Caki2 (cell line): ENCODE data around the gene SULT1A2. TPM values are rescaled to one million over a fixed set of nuclear protein-coding genes. Genes with fewer than 3 reads are reported as not detected.
"Not testable (repeated sequence)": the region's sequence is repeated elsewhere in the genome, so short reads cannot be mapped to it uniquely, and the experiment has no call there.

Source experiments
- DNase-seq: peaks from one replicate; pipeline ENCODE4 v3.0.0-alpha.2; 2015; ENCODE audit warnings: low read depth
- in situ Hi-C: cut with HindIII; loops from 2 replicates; pipeline ENCODE4 v1.10.0; 2016; ENCODE audit warnings: low sequenced_read_pairs, low pct_unique_long_range_greater_than_20kb, mixed read lengths
- total RNA-seq: library from RNA; depleted of rRNA; stranded (reverse); fragments of >200 nt; shearing (Covaris generic); gene quantifications from 2 replicates; pipeline ENCODE4 v1.2.3, GENCODE V29; 2014; ENCODE audit warnings: low replicate concordance

Gene SULT1A2
- total RNA-seq, 1 experiment from 2014 or later = not detected

- DNase-seq, in situ Hi-C loops: not testable (repeated sequence)
Measured at GRCh38 chr16:28612359-28613280, 15.8 kb upstream of the SULT1A2 start.

- in situ Hi-C loops = no loop called here
- DNase-seq = no peak
Measured at GRCh38 chr16:28610595-28611191, 13.8 kb upstream of the SULT1A2 start.

- in situ Hi-C loops = no loop called here
- DNase-seq = peak; percentile 77
Measured at GRCh38 chr16:28609631-28610594, 13.1 kb upstream of the SULT1A2 start, which contains the start of gene SULT1A1. TSS of gene SULT1A1 (minus strand) at chr16:28610044. CDS start at chr16:28608855, 1,189 bp downstream.

GRCh38 chr16:28608867-28609596, 12.2 kb upstream of the SULT1A2 start:
- DNase-seq, in situ Hi-C loops: not testable (repeated sequence)

- DNase-seq, in situ Hi-C loops: not testable (repeated sequence)
Measured at GRCh38 chr16:28608496-28608808, 11.6 kb upstream of the SULT1A2 start.

- in situ Hi-C loops, DNase-seq: not testable (repeated sequence)
Measured at GRCh38 chr16:28607681-28608495, 11.0 kb upstream of the SULT1A2 start.

- in situ Hi-C loops = no loop called here
- DNase-seq = no peak
Measured at GRCh38 chr16:28607116-28607623, 10.3 kb upstream of the SULT1A2 start.

- no peak for DNase-seq
- in situ Hi-C loops = no loop called here
Measured at GRCh38 chr16:28606291-28607115, 9.7 kb upstream of the SULT1A2 start.

- in situ Hi-C loops = no loop called here
- no peak for DNase-seq
Measured at GRCh38 chr16:28604186-28604565, 7.3 kb upstream of the SULT1A2 start.

GRCh38 chr16:28603381-28604185, 6.7 kb upstream of the SULT1A2 start:
- in situ Hi-C loops = no loop called here
- DNase-seq = no peak

GRCh38 chr16:28602529-28602928, 5.7 kb upstream of the SULT1A2 start:
- in situ Hi-C loops = no loop called here
- DNase-seq = peak; percentile 33

- in situ Hi-C loops, DNase-seq: not testable (repeated sequence)
Measured at GRCh38 chr16:28602062-28602461, 5.2 kb upstream of the SULT1A2 start.

- in situ Hi-C loops, DNase-seq: not testable (repeated sequence)
Measured at GRCh38 chr16:28601589-28601988, 4.7 kb upstream of the SULT1A2 start.

- in situ Hi-C loops = not testable (repeated sequence)
Measured at GRCh38 chr16:28600965-28601364, 4.1 kb upstream of the SULT1A2 start.

More at GRCh38 chr16:28600965-28601364, 4.1 kb upstream of the SULT1A2 start:
- not testable (repeated sequence) for DNase-seq
